ENCODE data around the gene TOMM5.

GRCh38 chr9:37621273-37622121 lies 29.1 kb upstream of the TOMM5 start:
- TF ChIP-seq CTCF (IDR thresholded peaks at IDR 0.05 in 4 of 5, conservative IDR thresholded peaks at IDR 0.05 in 1 of 5) (no peak), POLR2A (IDR thresholded peaks at IDR 0.05) (no peak)
